ENCODE measurements around the gene ADGRF1. TPM values are rescaled to one million over a fixed set of nuclear protein-coding genes. Genes with fewer than 3 reads are reported as not detected.

The ADGRF1 gene
- total and polyA plus RNA-seq, 2 donors (not counting 3 experiments of a cell fraction or from before 2014, with no cell fraction given), result not detected

GRCh38 chr6:47031656-47032055 lies 10.5 kb downstream of the ADGRF1 start:
- DNase-seq (ENCODE audit: low read depth, low spot score), result no peak
- no peak overlapping the region for H2AFZ ChIP-seq (ENCODE audit: low read depth, low read length)
- H3K27me3 ChIP-seq (ENCODE audit: control insufficient read depth in 2 of 2, insufficient read depth in 2 of 2, low read length in 2 of 2), result peaks cover 0 to 4% of the 10 kb centered on the region in 2 experiments
- dilution Hi-C loops (cut with MboI; ENCODE audit: extremely low pct_ligation_motif_present, low sequenced_read_pairs) (no loop called here), intact Hi-C loops (cut with micrococcal nuclease) (no loop called here)
- CTCF ChIA-PET, result interaction anchor here (0.8 to 1.4 kb wide), 3 partner anchors 12 to 15 kb away, joined by 3 to 4 read pairs (median 3); no protein-coding TSS in a partner anchor
- no peaks in the 10 kb centered on the region for H3K9me1 ChIP-seq (replicated peaks; ENCODE audit: control insufficient read depth, extremely low read depth, insufficient read depth, low read length)
- no peak for FAIRE-seq
- no peaks in the 10 kb centered on the region for H3K9me3 ChIP-seq (replicated peaks; ENCODE audit: control insufficient read depth, insufficient read depth, low read length)
- no TSS peak for BruUV-seq (replicated peaks)
- no peak overlapping the region for H3K27ac ChIP-seq (ENCODE audit: insufficient read depth, low read depth, low read length)
- TF ChIP-seq MYC (IDR thresholded peaks at IDR 0.05; ENCODE audit: low read depth, low read length) (no peak), FOS (IDR thresholded peaks at IDR 0.05; ENCODE audit: borderline replicate concordance, insufficient read depth, low read length) (no peak), POLR2A (IDR thresholded peaks at IDR 0.05; ENCODE audit: low read depth, low read length) (no peak), JUN (IDR thresholded peaks at IDR 0.05; ENCODE audit: borderline replicate concordance, insufficient read depth, insufficient read length, low read depth) (no peak), POLR2AphosphoS5 (IDR thresholded peaks at IDR 0.05; ENCODE audit: insufficient read depth, low read depth, low read length) (no peak), CTCF (IDR thresholded peaks at IDR 0.05; ENCODE audit: extremely low read depth in 1 of 2, insufficient read depth in 1 of 2, low read depth in 1 of 2, low read length in 2 of 2) (no peak), GATA2 (IDR thresholded peaks at IDR 0.05; ENCODE audit: insufficient read depth, insufficient read length, low read depth, low read length) (no peak), EZH2 (IDR thresholded peaks at IDR 0.05; ENCODE audit: borderline replicate concordance, low read depth, low read length, severe bottlenecking) (no peak), MAX (IDR thresholded peaks at IDR 0.05; ENCODE audit: insufficient read depth, insufficient read length) (no peak)
- H3K4me2 ChIP-seq (ENCODE audit: insufficient read depth, low read length), result no peak overlapping the region
- POLR2A ChIA-PET, result interaction anchor here (1.3 kb wide), 1 partner anchor 13 kb away, joined by 9 read pairs; no protein-coding TSS in a partner anchor
- no peaks in the 10 kb centered on the region for H4K20me1 ChIP-seq (replicated peaks; ENCODE audit: control insufficient read depth, extremely low read depth, insufficient read depth, low read length)
- H3K79me2 ChIP-seq (ENCODE audit: control insufficient read depth, insufficient read depth, low read length), result no peaks in the 10 kb centered on the region
- H3K4me1 ChIP-seq (ENCODE audit: control insufficient read depth, extremely low read depth, insufficient read depth, low read length), result peaks cover 9% of the 10 kb centered on the region
- no peak overlapping the region for H3K9ac ChIP-seq (replicated peaks; ENCODE audit: extremely low read depth, insufficient read depth, low read length)
- no peak overlapping the region for H3K4me3 ChIP-seq (replicated peaks in 1 of 3; ENCODE audit: insufficient read depth in 1 of 3, low read depth in 1 of 3, low read length in 3 of 3)
- H3K36me3 ChIP-seq (ENCODE audit: control insufficient read depth in 2 of 2, extremely low read depth in 1 of 2, insufficient read depth in 2 of 2, low read length in 2 of 2), result no peaks in the 10 kb centered on the region
